ENCODE measurements around the gene KIFAP3. TPM values are rescaled to one million over a fixed set of nuclear protein-coding genes. Genes with fewer than 3 reads are reported as not detected.

Gene KIFAP3
- total and polyA plus RNA-seq, 2 of the 8 experiments (the other 6 are each of a cell fraction or from before 2014, with no cell fraction given): 1.3 to 3.2 TPM

- DNase-seq (ENCODE audit: low read depth in 1 of 2, low spot score in 2 of 2) (no peak), FAIRE-seq (no peak)
- Histone ChIP-seq H3K23me2 (ENCODE audit: low read depth, low read length) (no peaks in the 10 kb centered on the region), H4K5ac (ENCODE audit: insufficient read length, low read depth, low read length) (no peak overlapping the region), H3K4ac (replicated peaks; ENCODE audit: insufficient read length, low read depth, low read length) (no peak overlapping the region), H3K79me1 (ENCODE audit: low read depth, low read length) (no peaks in the 10 kb centered on the region), H2BK120ac (replicated peaks; ENCODE audit: low read depth, low read length) (no peak overlapping the region), H3K79me2 (ENCODE audit: control insufficient read depth in 1 of 2, insufficient read depth in 2 of 2, low read length in 2 of 2) (no peaks in the 10 kb centered on the region), H3K27ac (ENCODE audit: low read depth, low read length) (no peak overlapping the region), H2BK5ac (ENCODE audit: low read depth, low read length) (no peak overlapping the region), H3K23ac (ENCODE audit: insufficient read length) (no peak overlapping the region), H3K36me3 (ENCODE audit: control insufficient read depth in 2 of 4, insufficient read depth in 4 of 4, low read length in 3 of 4) (no peaks in the 10 kb centered on the region), H4K8ac (ENCODE audit: extremely low read depth, insufficient read depth, low read length) (no peak overlapping the region; the same call in 1 of the 2 replicates), H2AFZ (ENCODE audit: low read length) (no peak overlapping the region), H3K56ac (replicated peaks; ENCODE audit: insufficient read length, low read depth, low read length) (no peak overlapping the region), H3K4me2 (ENCODE audit: insufficient read depth in 1 of 2, low read depth in 2 of 2, low read length in 2 of 2) (no peak overlapping the region), H3K9ac (replicated peaks in 1 of 4; ENCODE audit: extremely low read depth in 1 of 4, low read depth in 3 of 4, low read length in 3 of 4) (no peak overlapping the region), H3K27me3 (replicated peaks in 1 of 4; ENCODE audit: control insufficient read depth in 3 of 4, extremely low read depth in 1 of 4, insufficient read depth in 3 of 4, low read length in 3 of 4) (no peaks in the 10 kb centered on the region), H2BK20ac (ENCODE audit: low read length) (no peak overlapping the region), H3K4me3 (ENCODE audit: extremely low read depth in 1 of 4, insufficient read depth in 2 of 4, low read depth in 3 of 4, low read length in 4 of 4) (no peak overlapping the region), H2BK12ac (ENCODE audit: low read depth, low read length) (no peak overlapping the region), H3K14ac (ENCODE audit: insufficient read length) (no peak overlapping the region), H3K18ac (ENCODE audit: extremely low read depth, low read length) (no peak overlapping the region), H2AK5ac (ENCODE audit: low read depth, low read length) (no peak overlapping the region), H3K4me1 (replicated peaks in 1 of 4; ENCODE audit: control insufficient read depth in 3 of 4, insufficient read depth in 4 of 4, low read length in 3 of 4) (no peaks in the 10 kb centered on the region), H3K9me3 (ENCODE audit: insufficient read depth in 2 of 2, low read depth in 1 of 2, low read length in 1 of 2) (no peaks in the 10 kb centered on the region), H4K91ac (replicated peaks; ENCODE audit: insufficient read length, low read length) (no peak overlapping the region), H2BK15ac (ENCODE audit: low read length) (no peak overlapping the region), H4K20me1 (replicated peaks in 1 of 2; ENCODE audit: control insufficient read depth in 1 of 2, insufficient read depth in 2 of 2, low read length in 2 of 2) (no peaks in the 10 kb centered on the region)
- TF ChIP-seq SUZ12 (IDR thresholded peaks at IDR 0.05; ENCODE audit: low read length): no peak
- TF ChIP-seq FOSL1 (IDR thresholded peaks at IDR 0.05; ENCODE audit: insufficient read depth, low read depth, low read length): no peak
- TF ChIP-seq JUN (IDR thresholded peaks at IDR 0.05; ENCODE audit: low read depth, low read length): no peak
- no peak for TF ChIP-seq CBX8 (IDR thresholded peaks at IDR 0.05; ENCODE audit: borderline replicate concordance, low read depth, low read length)
- no peak for TF ChIP-seq NRF1 (IDR thresholded peaks at IDR 0.05; ENCODE audit: low read depth, low read length)
- 76% methylated on average over 3 of the region's 3 CpGs; no CpG with 5 or more reads in 1 of the 2 experiments for WGBS, 2 experiments (ENCODE audit: extremely low coverage in 1 of 2, insufficient coverage in 1 of 2, insufficient read length in 1 of 2, insufficient replicate concordance in 2 of 2, low coverage in 1 of 2, low lambda C conversion rate in 2 of 2, missing lambda C conversion rate in 1 of 2)
- ChIA-PET POLR2A (ENCODE audit: partially characterized antibody) (no interaction called here), CTCF (ENCODE audit: partially characterized antibody) (interaction anchor here (0.7 to 2.2 kb wide), 3 partner anchors 25 to 547 kb away, joined by 3 to 5 read pairs (median 5); partner anchors contain the start of gene KIFAP3)
These were observed 25.2 kb downstream of the KIFAP3 start for GRCh38 chr1:170049176-170049800.

Measured in H1 (cell line).